Tibial nerve (tissue), 4 donors: ENCODE results near the gene MAGEB17.

ENCODE experiments used
- EP300 ChIP-seq, 2 donors: sonication (generic); formaldehyde crosslinking; IDR thresholded peaks; one replicate each; pipeline ENCODE4 v1.6.1; 2017; ENCODE audit warnings: antibody characterized with exemption in 2 of 2, mild to moderate bottlenecking in 1 of 2
- POLR2A ChIP-seq, 2 donors: fragments of 450-650 bp; IDR thresholded peaks; one replicate each; pipeline ENCODE4 v1.6.1; 2017; ENCODE audit warnings: antibody characterized with exemption in 2 of 2, mild to moderate bottlenecking in 2 of 2, moderate library complexity in 2 of 2
- TF ChIP-seq, protein P1 (sequence below), 5 experiments: fragments of 200-600 bp in 3 of 5; fragments of 450-650 bp in 2 of 5; sonication (generic) in 3 of 5; IDR thresholded peaks; one replicate each; pipeline ENCODE4 v1.5.1; 2016 to 2019; ENCODE audit warnings: antibody characterized with exemption in 5 of 5, mild to moderate bottlenecking in 3 of 5, moderate library complexity in 2 of 5

GRCh38 chrX:16142246-16142558 lies 25.1 kb upstream of the MAGEB17 start:
- TF ChIP-seq EP300 (IDR thresholded peaks at IDR 0.05) (no peak), POLR2A (IDR thresholded peaks at IDR 0.05) (no peak)
- TF ChIP-seq, protein P1, sequence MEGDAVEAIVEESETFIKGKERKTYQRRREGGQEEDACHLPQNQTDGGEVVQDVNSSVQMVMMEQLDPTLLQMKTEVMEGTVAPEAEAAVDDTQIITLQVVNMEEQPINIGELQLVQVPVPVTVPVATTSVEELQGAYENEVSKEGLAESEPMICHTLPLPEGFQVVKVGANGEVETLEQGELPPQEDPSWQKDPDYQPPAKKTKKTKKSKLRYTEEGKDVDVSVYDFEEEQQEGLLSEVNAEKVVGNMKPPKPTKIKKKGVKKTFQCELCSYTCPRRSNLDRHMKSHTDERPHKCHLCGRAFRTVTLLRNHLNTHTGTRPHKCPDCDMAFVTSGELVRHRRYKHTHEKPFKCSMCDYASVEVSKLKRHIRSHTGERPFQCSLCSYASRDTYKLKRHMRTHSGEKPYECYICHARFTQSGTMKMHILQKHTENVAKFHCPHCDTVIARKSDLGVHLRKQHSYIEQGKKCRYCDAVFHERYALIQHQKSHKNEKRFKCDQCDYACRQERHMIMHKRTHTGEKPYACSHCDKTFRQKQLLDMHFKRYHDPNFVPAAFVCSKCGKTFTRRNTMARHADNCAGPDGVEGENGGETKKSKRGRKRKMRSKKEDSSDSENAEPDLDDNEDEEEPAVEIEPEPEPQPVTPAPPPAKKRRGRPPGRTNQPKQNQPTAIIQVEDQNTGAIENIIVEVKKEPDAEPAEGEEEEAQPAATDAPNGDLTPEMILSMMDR (IDR thresholded peaks at IDR 0.05) = no peak
